ENCODE measurements around the gene STAMBP.
A peak's percentile ranks its signal among the peaks of the same experiment; 100 is the strongest.

STAMBP gene

GRCh38 chr2:73841912-73842738 is 13.4 kb downstream of the STAMBP start:
- H3K27ac Mint-ChIP-seq, result peak overlapping the region; percentile 24
- H3K4me3 Mint-ChIP-seq, result no peak overlapping the region
- H3K9me3 Mint-ChIP-seq, result no peaks in the 10 kb centered on the region
- no peaks in the 10 kb centered on the region for H3K27me3 Mint-ChIP-seq
- CTCF ChIA-PET, result interaction anchor here (1.0 to 1.4 kb wide), 3 partner anchors 66 to 312 kb away, joined by 3 to 4 read pairs (median 3); no protein-coding TSS in a partner anchor
- H3K36me3 Mint-ChIP-seq, result peaks cover 34% of the 10 kb centered on the region
- DNase-seq, result no peak
- peaks cover 4% of the 10 kb centered on the region for H3K4me1 Mint-ChIP-seq

- CTCF ChIA-PET, result interaction anchor here (1.4 kb wide), 2 partner anchors 65 to 312 kb away, joined by 3 to 4 read pairs; no protein-coding TSS in a partner anchor
- H3K36me3 Mint-ChIP-seq, result peaks cover 36% of the 10 kb centered on the region
- no peak for DNase-seq
- H3K4me1 Mint-ChIP-seq, result peaks cover 4% of the 10 kb centered on the region
- H3K27ac Mint-ChIP-seq, result no peak overlapping the region
- H3K4me3 Mint-ChIP-seq, result no peak overlapping the region
- H3K9me3 Mint-ChIP-seq, result no peaks in the 10 kb centered on the region
- H3K27me3 Mint-ChIP-seq, result no peaks in the 10 kb centered on the region
Observed at GRCh38 chr2:73842739-73843019, 13.9 kb downstream of the STAMBP start.

GRCh38 chr2:73844087-73844486 is 15.3 kb downstream of the STAMBP start:
- H3K27me3 Mint-ChIP-seq, result no peaks in the 10 kb centered on the region
- H3K4me1 Mint-ChIP-seq, result peaks cover 4% of the 10 kb centered on the region
- DNase-seq, result no peak
- H3K36me3 Mint-ChIP-seq, result peaks cover 39% of the 10 kb centered on the region
- CTCF ChIA-PET, result interaction anchor here (1.1 kb wide), 1 partner anchor 13 kb away, joined by 3 read pairs; no protein-coding TSS in a partner anchor
- H3K27ac Mint-ChIP-seq, result no peak overlapping the region
- no peaks in the 10 kb centered on the region for H3K9me3 Mint-ChIP-seq
- no peak overlapping the region for H3K4me3 Mint-ChIP-seq

GRCh38 chr2:73850009-73850408 is 21.2 kb downstream of the STAMBP start:
- no peak for DNase-seq
- H3K36me3 Mint-ChIP-seq, result peaks cover 43% of the 10 kb centered on the region
- H3K27me3 Mint-ChIP-seq, result no peaks in the 10 kb centered on the region
- CTCF ChIA-PET, result no interaction called here
- no peak overlapping the region for H3K27ac Mint-ChIP-seq
- H3K9me3 Mint-ChIP-seq, result no peaks in the 10 kb centered on the region
- no peaks in the 10 kb centered on the region for H3K4me1 Mint-ChIP-seq
- H3K4me3 Mint-ChIP-seq, result no peak overlapping the region

- no peaks in the 10 kb centered on the region for H3K27me3 Mint-ChIP-seq
- no peak overlapping the region for H3K27ac Mint-ChIP-seq
- H3K36me3 Mint-ChIP-seq, result peaks cover 45% of the 10 kb centered on the region
- no peaks in the 10 kb centered on the region for H3K4me1 Mint-ChIP-seq
- DNase-seq, result peak; percentile 26
- H3K9me3 Mint-ChIP-seq, result no peaks in the 10 kb centered on the region
- CTCF ChIA-PET, result interaction anchor here (1.1 kb wide), 1 partner anchor 118 kb away, joined by 3 read pairs; no protein-coding TSS in a partner anchor
- no peak overlapping the region for H3K4me3 Mint-ChIP-seq
Observed at GRCh38 chr2:73851274-73851673, 22.5 kb downstream of the STAMBP start.

GRCh38 chr2:73852020-73852419 is 23.3 kb downstream of the STAMBP start:
- H3K27me3 Mint-ChIP-seq, result no peaks in the 10 kb centered on the region
- H3K36me3 Mint-ChIP-seq, result peaks cover 46% of the 10 kb centered on the region
- CTCF ChIA-PET, result interaction anchor here (1.1 kb wide), 1 partner anchor 118 kb away, joined by 3 read pairs; no protein-coding TSS in a partner anchor

GRCh38 chr2:73855526-73855925 is 26.8 kb downstream of the STAMBP start:
- Mint-ChIP-seq H3K4me1 (no peaks in the 10 kb centered on the region), H3K36me3 (peaks cover 47% of the 10 kb centered on the region), H3K9me3 (no peaks in the 10 kb centered on the region), H3K27me3 (no peaks in the 10 kb centered on the region), H3K4me3 (no peak overlapping the region), H3K27ac (no peak overlapping the region)
- no peak for DNase-seq
- CTCF ChIA-PET, result no interaction called here

More at GRCh38 chr2:73852020-73852419, 23.3 kb downstream of the STAMBP start:
- DNase-seq, result no peak
- Mint-ChIP-seq H3K9me3 (no peaks in the 10 kb centered on the region), H3K27ac (no peak overlapping the region), H3K4me3 (no peak overlapping the region), H3K4me1 (no peaks in the 10 kb centered on the region)

GRCh38 chr2:73856214-73856613 is 27.5 kb downstream of the STAMBP start:
- Mint-ChIP-seq H3K27ac (no peak overlapping the region), H3K36me3 (peaks cover 47% of the 10 kb centered on the region), H3K4me3 (no peak overlapping the region), H3K9me3 (no peaks in the 10 kb centered on the region), H3K4me1 (no peaks in the 10 kb centered on the region), H3K27me3 (no peaks in the 10 kb centered on the region)
- DNase-seq, result no peak
- CTCF ChIA-PET, result no interaction called here

- CTCF ChIA-PET, result interaction anchor here (1.0 to 1.8 kb wide), 2 partner anchors 33 to 38 kb away, joined by 5 read pairs; no protein-coding TSS in a partner anchor
- H3K27ac Mint-ChIP-seq, result no peak overlapping the region
Observed at GRCh38 chr2:73859721-73860586, 31.2 kb downstream of the STAMBP start.

GRCh38 chr2:73862987-73863386 is 34.2 kb downstream of the STAMBP start:
- no peak for DNase-seq
- H3K9me3 Mint-ChIP-seq, result no peaks in the 10 kb centered on the region
- CTCF ChIA-PET, result interaction anchor here (1.0 to 1.3 kb wide), 2 partner anchors 12 to 39 kb away, joined by 3 to 5 read pairs; no protein-coding TSS in a partner anchor
- no peaks in the 10 kb centered on the region for H3K4me1 Mint-ChIP-seq
- no peaks in the 10 kb centered on the region for H3K27me3 Mint-ChIP-seq
- peaks cover 46% of the 10 kb centered on the region for H3K36me3 Mint-ChIP-seq
- no peak overlapping the region for H3K4me3 Mint-ChIP-seq
- no peak overlapping the region for H3K27ac Mint-ChIP-seq

More at GRCh38 chr2:73859721-73860586, 31.2 kb downstream of the STAMBP start:
- no peak for DNase-seq
- Mint-ChIP-seq H3K9me3 (no peaks in the 10 kb centered on the region), H3K4me3 (no peak overlapping the region), H3K27me3 (no peaks in the 10 kb centered on the region), H3K36me3 (peaks cover 60% of the 10 kb centered on the region), H3K4me1 (no peaks in the 10 kb centered on the region)

- Mint-ChIP-seq H3K9me3 (no peaks in the 10 kb centered on the region), H3K27ac (no peak overlapping the region), H3K4me3 (no peak overlapping the region), H3K4me1 (no peaks in the 10 kb centered on the region), H3K27me3 (no peaks in the 10 kb centered on the region), H3K36me3 (peaks cover 27% of the 10 kb centered on the region)
- CTCF ChIA-PET, result no interaction called here
- DNase-seq, result no peak
Observed at GRCh38 chr2:73868204-73868978, 39.6 kb downstream of the STAMBP start.

GRCh38 chr2:73870084-73870483 is 41.3 kb downstream of the STAMBP start:
- no peaks in the 10 kb centered on the region for H3K27me3 Mint-ChIP-seq
- no peak for DNase-seq
- H3K36me3 Mint-ChIP-seq, result peaks cover 14% of the 10 kb centered on the region
- H3K4me1 Mint-ChIP-seq, result no peaks in the 10 kb centered on the region
- no peaks in the 10 kb centered on the region for H3K9me3 Mint-ChIP-seq
- H3K27ac Mint-ChIP-seq, result no peak overlapping the region
- CTCF ChIA-PET, result interaction anchor here (0.6 kb wide), 1 partner anchor 48 kb away, joined by 3 read pairs; no protein-coding TSS in a partner anchor
- H3K4me3 Mint-ChIP-seq, result no peak overlapping the region

GRCh38 chr2:73877071-73877802 is 48.5 kb downstream of the STAMBP start:
- Mint-ChIP-seq H3K4me3 (no peak overlapping the region), H3K4me1 (no peaks in the 10 kb centered on the region), H3K36me3 (peaks cover 1% of the 10 kb centered on the region), H3K9me3 (no peaks in the 10 kb centered on the region), H3K27ac (no peak overlapping the region), H3K27me3 (peaks cover 6% of the 10 kb centered on the region)
- no peak for DNase-seq
- CTCF ChIA-PET, result no interaction called here

Data from activated naive CD4-positive, alpha-beta T cell treated with anti-CD3 and anti-CD28 coated beads, Interleukin-2, amount 10 ng/mL, durations not matched to agents 7 days and 5 days (primary cell).